ENCODE data around the gene CERS5. TPM values are rescaled to one million over a fixed set of nuclear protein-coding genes. Genes with fewer than 3 reads are reported as not detected.

The CERS5 gene
- total RNA-seq, 2 experiments from 2014 or later, result 52.8 to 56.1 TPM

DNA sequence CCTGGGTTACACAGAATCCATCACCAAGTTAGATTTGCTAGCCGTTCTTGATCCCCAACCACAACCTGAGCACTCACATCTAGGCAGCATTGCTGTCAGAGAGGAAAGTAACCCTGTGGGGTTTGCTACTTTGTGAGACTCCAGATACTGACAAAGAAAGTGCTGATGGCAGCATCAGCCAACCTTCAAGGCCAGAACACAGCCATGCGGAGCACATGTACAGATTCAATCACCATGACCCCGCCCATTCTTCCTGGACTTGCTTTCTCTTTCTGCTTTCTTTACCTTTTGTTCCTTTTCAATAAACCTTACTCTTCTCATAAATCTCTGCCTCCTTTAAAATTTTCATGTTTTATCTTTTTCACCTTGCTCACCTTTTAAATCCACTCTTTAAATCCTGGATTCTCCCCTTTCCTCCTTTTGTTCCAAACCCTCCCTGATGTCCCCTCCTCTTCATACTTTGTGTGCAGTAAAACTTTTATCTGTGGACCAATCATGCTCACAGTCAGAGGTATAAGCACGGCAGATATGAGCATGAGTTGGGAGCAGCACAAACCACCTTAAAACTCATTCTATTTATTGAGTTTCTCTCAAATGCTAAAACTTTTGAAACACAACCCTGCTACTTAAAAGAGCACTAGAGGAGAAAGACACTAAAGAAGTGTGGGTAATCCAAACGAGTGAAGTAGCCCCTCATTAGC lies 21.9 kb upstream of the CERS5 start:
- CTCF ChIA-PET, result no interaction called here
- POLR2A ChIA-PET, result no interaction called here

- POLR2A ChIA-PET, result interaction anchor here (1.4 kb wide), 1 partner anchor 95 kb away, joined by 4 read pairs; the partner anchor contains the start of gene LIMA1
These were observed 21.1 kb upstream of the CERS5 start for GRCh38 chr12:50188241-50188781.

GRCh38 chr12:50187084-50187900 lies 20.1 kb upstream of the CERS5 start:
- ChIA-PET CTCF (interaction anchor here (0.9 to 2.5 kb wide), 5 partner anchors 12 to 103 kb away, joined by 3 to 9 read pairs (median 4); partner anchors contain the start of gene COX14), POLR2A (interaction anchor here (1.0 to 1.4 kb wide), 3 partner anchors 13 to 96 kb away, joined by 3 to 4 read pairs (median 4); partner anchors contain the start of gene LIMA1)

More at GRCh38 chr12:50188241-50188781, 21.1 kb upstream of the CERS5 start:
- CTCF ChIA-PET, result interaction anchor here (2.0 kb wide), 1 partner anchor 32 kb away, joined by 4 read pairs; no protein-coding TSS in a partner anchor

DNA sequence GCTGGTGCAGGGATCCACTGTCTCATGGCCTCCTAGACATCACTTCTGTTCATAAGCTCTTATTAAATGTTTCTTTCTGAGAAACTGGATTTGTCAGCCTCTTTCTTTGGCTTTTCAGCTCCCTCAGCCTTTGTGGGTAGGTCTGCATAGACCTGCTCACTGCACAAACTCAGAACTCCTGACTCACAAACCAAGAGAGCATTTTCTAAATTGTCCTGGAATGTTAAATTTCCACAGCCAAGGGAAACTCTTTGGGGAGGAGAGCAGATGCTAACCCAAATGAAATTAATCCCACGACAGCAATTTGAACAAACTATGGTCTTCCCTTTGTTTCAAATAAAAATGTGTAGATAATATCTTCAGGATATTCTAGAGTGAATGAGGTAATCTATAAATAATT lies 19.5 kb upstream of the CERS5 start:
- ChIA-PET POLR2A (interaction anchor here (0.7 to 1.1 kb wide), 3 partner anchors 14 to 34 kb away, joined by 3 to 4 read pairs (median 3); partner anchors contain the start of gene CERS5), CTCF (interaction anchor here (1.0 to 2.5 kb wide), 4 partner anchors 11 to 99 kb away, joined by 4 to 9 read pairs (median 4); partner anchors contain the start of gene COX14)

- ChIA-PET POLR2A (interaction anchor here (0.7 to 1.1 kb wide), 2 partner anchors 19 to 35 kb away, joined by 3 read pairs; partner anchors contain the start of gene CERS5), CTCF (interaction anchor here (1.3 to 2.5 kb wide), 3 partner anchors 34 to 99 kb away, joined by 4 to 9 read pairs (median 4); partner anchors contain the start of gene COX14)
These were observed 18.9 kb upstream of the CERS5 start for GRCh38 chr12:50185970-50186663.

GRCh38 chr12:50185301-50185895 lies 18.2 kb upstream of the CERS5 start:
- ChIA-PET POLR2A (no interaction called here), CTCF (interaction anchor here (0.6 to 2.5 kb wide), 3 partner anchors 72 to 78 kb away, joined by 3 to 9 read pairs (median 3); partner anchors contain the start of gene COX14)

- POLR2A ChIA-PET, result no interaction called here
- CTCF ChIA-PET, result no interaction called here
These were observed 17.1 kb upstream of the CERS5 start for GRCh38 chr12:50184261-50184660.

- CTCF ChIA-PET, result interaction anchor here (0.6 to 1.6 kb wide), 3 partner anchors 14 to 97 kb away, joined by 3 to 4 read pairs (median 4); partner anchors contain the start of gene SMARCD1
- POLR2A ChIA-PET, result no interaction called here
These were observed 15.3 kb upstream of the CERS5 start for GRCh38 chr12:50182461-50182860.

GRCh38 chr12:50181691-50182090 lies 14.5 kb upstream of the CERS5 start:
- ChIA-PET CTCF (interaction anchor here (0.5 to 1.6 kb wide), 4 partner anchors 10 to 96 kb away, joined by 3 to 4 read pairs (median 3); partner anchors contain the start of gene SMARCD1), POLR2A (no interaction called here)

DNA sequence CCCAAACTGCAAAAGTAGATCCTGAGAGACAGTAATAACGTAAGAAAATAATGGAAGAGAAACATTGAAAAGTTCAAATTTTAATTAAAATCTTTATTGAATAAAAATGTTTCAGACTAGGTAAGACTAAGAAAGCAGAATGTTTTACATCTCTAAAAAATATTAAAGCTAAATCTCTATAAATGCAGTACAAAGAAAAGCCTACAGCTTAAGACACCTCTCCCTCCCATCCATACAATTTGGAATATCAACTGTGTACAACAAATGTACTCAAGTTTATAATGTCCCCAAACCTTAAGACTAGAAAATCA lies 8.5 kb upstream of the CERS5 start:
- CTCF ChIA-PET, result interaction anchor here (0.6 to 1.7 kb wide), 15 partner anchors 9 to 545 kb away, joined by 3 to 10 read pairs (median 4); partner anchors contain the start of genes CERS5 and COX14
- POLR2A ChIA-PET, result no interaction called here

GRCh38 chr12:50174971-50175715 lies 8.0 kb upstream of the CERS5 start:
- ChIA-PET CTCF (interaction anchor here (0.6 to 1.7 kb wide), 12 partner anchors 8 to 545 kb away, joined by 3 to 10 read pairs (median 4); partner anchors contain the start of genes CERS5 and COX14), POLR2A (no interaction called here)

GRCh38 chr12:50166799-50167048 lies 445 bp downstream of the CERS5 start:
- POLR2A ChIA-PET, result interaction anchor here (0.6 to 2.9 kb wide), 6 partner anchors 12 to 1968 kb away, joined by 3 to 25 read pairs (median 6); partner anchors contain the start of genes COX14 and SMARCD1

DNA sequence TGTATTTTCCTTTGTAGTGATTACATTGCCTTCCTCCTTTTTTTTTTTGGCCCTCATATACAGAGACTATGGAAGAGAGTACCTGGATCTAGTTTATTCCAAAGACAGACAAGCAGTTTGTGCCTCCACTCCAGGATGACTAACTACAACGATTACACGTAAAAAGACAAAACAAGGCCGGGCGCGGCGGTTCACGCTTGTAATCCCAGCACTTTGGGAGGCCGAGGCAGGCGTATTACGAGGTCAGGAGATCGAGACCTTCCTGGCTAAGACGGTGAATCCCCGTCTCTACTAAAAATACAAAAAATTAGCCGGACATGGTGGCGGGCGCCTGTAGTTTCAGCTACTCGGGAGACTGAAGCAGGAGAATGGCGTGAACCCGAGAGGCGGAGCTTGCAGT lies 2.2 kb downstream of the CERS5 start:
- ChIA-PET POLR2A (no interaction called here), CTCF (interaction anchor here (6.2 kb wide), 1 partner anchor 54 kb away, joined by 41 read pairs; the partner anchor contains the start of gene COX14)

More at GRCh38 chr12:50166799-50167048, 445 bp downstream of the CERS5 start:
- CTCF ChIA-PET, result interaction anchor here (0.9 to 6.2 kb wide), 8 partner anchors 9 to 117 kb away, joined by 3 to 41 read pairs (median 4); partner anchors contain the start of genes COX14, LIMA1 and SMARCD1

DNA sequence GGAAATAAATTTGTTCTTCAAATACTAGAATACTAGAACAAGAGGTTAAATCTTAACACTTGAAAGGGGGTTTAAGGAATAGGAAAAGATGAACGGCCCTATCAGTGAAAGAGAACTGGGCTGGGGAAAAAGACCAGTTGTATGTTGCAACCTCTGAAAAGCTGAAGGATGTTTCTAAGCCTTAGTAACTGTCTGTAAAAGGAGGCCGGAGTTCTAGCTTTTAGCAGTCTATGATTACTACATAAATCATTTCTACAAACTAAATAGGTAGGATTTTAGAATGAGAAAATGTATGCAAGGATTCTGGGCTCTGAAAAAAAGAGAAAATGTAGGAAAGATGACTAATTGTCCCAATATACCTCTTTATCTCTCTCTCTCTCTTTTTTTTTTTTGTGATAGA lies 4.9 kb downstream of the CERS5 start:
- ChIA-PET CTCF (no interaction called here), POLR2A (interaction anchor here (0.6 kb wide), 1 partner anchor 128 kb away, joined by 3 read pairs; no protein-coding TSS in a partner anchor)

- ChIA-PET POLR2A (no interaction called here), CTCF (interaction anchor here (0.7 kb wide), 1 partner anchor 71 kb away, joined by 4 read pairs; no protein-coding TSS in a partner anchor)
These were observed 6.5 kb downstream of the CERS5 start for GRCh38 chr12:50160643-50161042.

GRCh38 chr12:50157259-50157658 lies 9.9 kb downstream of the CERS5 start:
- ChIA-PET POLR2A (no interaction called here), CTCF (interaction anchor here (0.6 to 1.2 kb wide), 5 partner anchors 9 to 203 kb away, joined by 3 to 5 read pairs (median 3); partner anchors contain the start of gene CERS5)

DNA sequence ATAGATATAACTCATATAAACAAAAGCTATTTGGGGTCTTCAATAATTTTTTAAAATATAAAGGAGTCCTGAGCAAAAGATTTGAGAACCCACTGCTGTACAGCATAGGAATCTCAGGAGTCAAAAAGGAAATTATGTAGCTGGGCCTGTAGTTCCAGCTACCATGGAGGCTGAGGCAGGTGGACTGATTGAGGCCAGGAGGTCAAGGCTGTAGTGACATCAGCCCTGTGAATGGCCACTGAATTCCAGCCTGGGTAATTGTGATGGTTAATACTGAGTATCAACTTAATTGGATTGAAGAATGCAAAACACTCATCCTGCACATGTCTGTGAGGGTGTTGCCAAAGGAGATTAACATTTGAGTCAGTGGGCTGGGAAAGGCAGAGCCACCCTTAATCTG lies 10.5 kb downstream of the CERS5 start:
- ChIA-PET CTCF (interaction anchor here (0.6 to 1.6 kb wide), 7 partner anchors 10 to 204 kb away, joined by 3 to 5 read pairs (median 3); partner anchors contain the start of genes CERS5 and COX14), POLR2A (no interaction called here)
